NCI-H1092 (cell line): Measurements from ENCODE around the gene GCKR.
"Not testable (repeated sequence)": the region's sequence is repeated elsewhere in the genome, so short reads cannot be mapped to it uniquely, and the experiment has no call there.

Experiments used
- DNase-seq: peaks from one replicate; lab custom pipeline; 2025; lab: John Stamatoyannopoulos, UW

The GCKR gene

DNA sequence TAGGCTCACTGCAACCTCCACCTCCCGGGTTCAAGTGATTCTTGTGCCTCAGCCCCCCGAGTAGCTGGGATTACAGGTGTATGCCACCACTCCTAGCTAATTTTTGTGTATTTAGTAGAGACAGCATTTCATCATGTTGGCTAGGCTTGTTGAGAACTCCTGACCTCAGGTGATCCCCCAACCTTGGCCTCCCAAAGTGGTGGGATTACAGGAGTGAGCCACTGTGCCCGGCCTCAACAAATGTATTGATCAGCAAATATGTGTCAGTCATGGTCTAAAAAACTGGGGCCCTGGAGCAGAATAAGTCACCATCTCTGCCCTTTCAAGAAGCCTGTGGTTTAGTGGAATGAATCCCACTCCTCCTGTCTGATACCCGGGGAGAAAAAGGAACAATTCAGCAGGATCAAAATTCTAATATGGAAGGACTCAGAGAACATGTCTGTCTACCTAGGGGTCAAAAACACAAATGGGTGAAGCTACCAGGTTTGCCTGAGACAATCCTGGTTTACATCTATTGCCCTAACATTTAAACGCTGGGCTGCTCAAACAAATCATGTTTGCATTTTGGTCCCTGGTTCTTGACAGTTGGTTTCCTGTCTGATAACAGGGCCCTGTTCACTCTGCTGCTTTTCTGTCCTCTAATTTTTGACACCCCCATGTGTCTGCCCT lies 21.6 kb downstream of the GCKR start:
- DNase-seq: no peak

DNA sequence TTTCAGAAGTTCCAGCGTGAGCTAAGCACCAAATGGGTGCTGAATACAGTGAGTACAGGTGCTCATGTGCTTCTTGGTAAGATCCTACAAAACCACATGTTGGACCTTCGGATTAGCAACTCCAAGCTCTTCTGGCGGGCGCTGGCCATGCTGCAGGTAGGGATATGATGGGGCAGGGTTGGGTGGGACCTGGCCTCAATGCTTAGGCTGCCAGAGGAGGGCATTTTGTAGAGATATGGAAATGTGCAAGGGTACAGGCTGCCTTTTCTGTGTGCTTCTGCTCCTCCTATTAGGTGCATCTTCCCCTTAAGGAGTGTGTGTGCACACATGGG lies 22.1 kb downstream of the GCKR start:
- DNase-seq: no peak

DNA sequence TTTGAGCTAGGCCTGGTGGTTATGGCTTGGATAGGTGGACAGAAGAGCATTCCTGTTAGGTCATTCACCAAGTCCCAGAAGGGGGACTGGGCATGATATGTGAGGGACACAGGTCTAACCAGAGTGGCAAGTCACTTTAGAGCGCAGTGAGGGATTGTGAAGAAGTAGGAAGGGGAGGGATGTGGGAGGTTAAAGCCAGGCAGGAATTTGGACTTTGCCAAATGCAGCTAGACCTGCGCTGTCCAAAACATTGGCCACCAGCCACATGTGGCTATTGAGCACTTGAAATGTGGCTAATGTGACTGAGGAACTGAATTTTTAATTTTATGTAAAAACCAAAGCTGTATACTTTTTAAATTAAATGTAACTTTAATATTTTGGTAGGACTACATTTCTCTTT lies 23.7 kb downstream of the GCKR start:
- no peak for DNase-seq

DNA sequence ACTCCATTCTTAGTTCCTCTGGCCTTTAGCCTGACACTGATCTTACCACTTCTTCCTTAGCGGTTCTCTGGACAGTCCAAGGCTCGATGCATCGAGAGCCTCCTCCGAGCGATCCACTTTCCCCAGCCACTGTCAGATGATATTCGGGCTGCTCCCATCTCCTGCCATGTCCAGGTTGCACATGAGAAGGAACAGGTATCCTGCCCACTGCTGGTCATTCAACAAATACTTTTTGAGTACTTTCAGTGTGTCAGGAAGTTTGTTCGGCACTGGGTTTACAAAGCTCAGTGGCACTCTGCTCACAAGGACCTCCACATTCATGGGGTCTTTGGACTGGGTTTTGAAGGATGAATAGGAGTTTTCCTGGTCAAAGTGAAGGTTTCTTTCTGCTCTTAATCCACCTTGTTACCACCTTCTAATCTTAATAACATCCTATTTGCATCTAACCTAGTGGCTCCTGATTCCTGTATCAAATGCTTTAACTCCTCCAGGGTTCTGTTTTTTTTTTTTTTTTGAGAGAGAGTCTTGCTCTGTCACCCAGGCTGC lies 25.8 kb downstream of the GCKR start:
- no peak for DNase-seq

DNA sequence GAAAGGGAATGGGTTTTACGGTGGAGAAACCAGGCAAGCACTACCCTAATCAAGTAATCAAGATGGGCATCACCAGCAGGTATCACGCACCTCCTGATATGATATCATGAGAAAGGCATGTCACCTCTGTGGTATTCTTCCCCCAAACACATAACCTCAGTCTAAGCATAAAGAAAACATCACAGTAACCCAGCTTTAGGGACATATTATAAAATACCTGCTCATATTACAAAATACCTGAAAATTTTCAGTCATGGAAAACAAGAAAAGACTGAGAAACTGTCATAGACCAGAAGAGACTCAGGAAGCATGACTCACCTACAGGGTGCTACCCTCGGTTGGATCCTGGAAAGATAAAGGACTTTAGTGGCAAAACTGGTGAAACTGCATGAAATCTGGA lies 30.5 kb downstream of the GCKR start:
- no peak for DNase-seq

DNA sequence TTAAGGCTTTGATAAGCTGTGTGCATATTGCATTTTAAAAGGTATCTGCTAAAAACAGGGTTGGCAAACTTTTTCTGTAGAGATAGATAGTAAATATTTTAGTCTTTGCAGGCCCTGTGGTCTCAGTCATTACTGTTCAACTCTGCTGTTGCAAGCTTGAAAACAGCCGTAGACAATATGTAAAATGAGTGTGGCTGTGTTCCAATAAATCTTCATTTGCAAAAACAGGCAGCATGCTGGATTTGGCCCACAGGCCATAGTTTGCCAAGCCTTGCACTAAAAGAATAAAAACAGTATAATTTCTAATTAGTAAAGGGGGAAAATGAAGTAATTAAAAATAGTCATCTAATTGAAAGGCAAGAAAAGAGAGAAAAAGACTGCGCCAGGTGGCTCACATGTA lies 35.3 kb downstream of the GCKR start:
- DNase-seq: no peak

DNA sequence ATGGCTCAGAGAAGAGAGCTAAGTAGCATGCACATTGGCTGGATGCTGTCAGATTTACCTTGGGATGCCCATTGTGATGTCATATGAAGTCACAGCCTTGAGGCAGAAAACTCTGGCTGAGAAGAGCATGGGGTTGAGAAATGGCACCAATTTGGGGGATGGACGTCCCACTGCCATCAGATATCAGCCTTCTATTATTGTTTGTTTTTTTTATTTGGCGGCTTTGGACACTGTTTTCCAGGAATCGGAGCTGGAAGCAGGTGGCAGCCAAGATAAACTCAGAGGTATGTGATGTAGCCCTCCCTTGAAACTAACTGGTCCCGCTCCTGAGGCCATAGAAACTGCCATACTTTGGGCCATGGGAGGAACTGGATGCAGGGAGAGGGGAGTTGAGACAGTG lies 40.6 kb downstream of the GCKR start:
- no peak for DNase-seq

DNA sequence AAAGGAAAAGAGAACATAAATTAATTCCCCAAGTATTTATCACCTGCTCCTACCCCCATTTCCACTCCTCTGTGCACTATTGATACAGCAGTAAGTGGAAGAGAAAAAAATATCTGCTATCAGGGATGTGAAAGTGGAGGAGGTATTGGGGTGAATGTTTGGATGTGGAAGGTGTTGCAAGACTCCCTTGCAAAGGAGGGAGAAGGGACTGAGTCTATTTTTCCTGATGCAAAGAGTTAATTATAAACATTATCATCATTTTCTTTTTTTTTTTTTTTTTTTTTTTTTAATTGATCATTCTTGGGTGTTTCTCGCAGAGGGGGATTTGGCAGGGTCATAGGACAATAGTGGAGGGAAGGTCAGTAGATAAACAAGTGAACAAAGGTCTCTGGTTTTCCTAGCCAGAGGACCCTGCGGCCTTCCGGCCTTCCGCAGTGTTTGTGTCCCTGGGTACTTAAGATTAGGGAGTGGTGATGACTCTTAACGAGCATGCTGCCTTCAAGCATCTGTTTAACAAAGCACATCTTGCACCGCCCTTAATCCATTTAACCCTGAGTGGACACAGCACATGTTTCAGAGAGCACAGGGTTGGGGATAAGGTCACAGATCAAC lies 42.3 kb downstream of the GCKR start:
- not testable (repeated sequence) for DNase-seq

DNA sequence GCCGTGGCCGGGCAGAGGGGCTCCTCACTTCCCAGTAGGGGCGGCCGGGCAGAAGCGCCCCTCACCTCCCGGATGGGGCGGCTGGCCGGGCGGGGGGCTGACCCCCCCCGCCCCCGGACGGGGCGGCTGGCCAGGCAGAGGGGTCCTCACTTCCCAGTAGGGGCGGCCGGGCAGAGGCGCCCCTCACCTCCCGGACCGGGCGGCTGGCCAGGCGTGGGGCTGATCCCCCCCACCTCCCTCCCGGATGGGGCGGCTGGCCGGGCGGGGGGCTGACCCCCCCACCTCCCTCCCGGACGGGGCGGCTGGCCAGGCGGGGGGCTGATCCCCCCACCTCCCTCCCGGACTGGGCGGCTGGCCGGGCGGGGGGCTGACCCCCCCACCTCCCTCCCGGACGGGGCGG lies 43.0 kb downstream of the GCKR start:
- not testable (repeated sequence) for DNase-seq

DNA sequence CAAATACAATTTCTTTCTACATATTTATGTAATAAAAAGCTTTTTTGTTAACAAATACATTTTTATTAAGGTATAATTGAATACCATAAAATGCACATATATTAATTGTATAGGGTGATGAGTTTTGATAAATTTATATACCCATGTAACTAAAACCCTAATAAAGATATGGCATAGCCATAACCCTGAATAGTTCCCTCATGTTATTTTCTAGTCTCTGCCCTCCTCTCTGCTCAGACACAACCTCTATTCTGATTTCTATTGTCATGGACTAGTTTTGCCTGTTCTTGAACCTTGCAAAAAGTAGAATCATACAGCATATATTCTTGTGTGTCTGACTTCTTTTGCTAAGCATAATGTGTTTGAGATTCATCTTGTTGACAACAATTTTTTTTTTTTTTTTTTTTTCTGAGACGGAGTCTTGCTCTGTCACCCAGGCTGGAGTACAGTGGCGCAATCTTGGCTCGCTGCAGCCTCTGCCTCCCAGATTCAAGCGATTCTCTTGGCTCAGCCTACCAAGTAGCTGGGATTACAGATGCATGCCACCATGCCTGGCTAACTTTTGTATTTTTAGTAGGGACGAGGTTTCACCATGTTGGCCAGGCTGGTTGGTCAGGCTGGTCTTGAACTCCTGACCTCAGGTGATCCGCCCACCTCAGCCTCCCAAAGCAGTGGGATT lies 47.6 kb downstream of the GCKR start:
- no peak for DNase-seq

DNA sequence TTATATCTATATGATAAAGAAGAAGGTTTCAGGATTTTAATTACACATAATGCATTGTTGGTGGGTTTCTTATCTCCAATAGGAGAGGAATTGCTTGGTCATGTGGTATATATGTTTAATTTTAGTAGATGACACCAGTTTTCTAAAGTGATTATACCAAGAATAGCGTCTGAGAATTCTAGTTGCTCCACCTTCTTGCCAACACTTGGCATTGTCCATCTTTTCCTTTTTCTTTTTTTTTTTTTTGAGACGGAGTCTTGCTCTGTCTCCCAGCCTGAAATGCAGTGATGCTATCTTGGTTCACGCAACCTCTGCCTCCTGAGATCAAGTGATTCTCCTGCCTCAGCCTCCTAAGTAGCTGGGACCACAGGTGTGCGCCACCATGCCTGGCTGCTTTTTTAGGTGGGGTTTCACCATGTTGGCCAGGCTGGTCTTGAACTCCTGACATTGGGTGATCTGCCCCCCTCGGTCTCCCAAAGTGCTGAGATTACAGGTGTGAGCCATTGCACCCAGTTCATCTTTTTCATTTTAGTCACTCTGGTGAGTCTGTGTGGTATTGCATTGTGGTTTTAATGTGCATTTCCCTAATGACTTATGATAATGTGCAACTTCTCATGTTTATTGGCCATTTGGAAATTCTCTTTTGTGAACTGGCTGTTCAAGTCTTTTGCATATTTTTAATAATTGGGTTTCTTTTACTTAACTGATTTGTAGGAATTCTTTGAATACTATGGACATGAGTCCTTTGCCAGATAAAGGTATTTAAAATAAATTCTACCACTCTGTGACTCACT lies 48.9 kb downstream of the GCKR start:
- DNase-seq: no peak

DNA sequence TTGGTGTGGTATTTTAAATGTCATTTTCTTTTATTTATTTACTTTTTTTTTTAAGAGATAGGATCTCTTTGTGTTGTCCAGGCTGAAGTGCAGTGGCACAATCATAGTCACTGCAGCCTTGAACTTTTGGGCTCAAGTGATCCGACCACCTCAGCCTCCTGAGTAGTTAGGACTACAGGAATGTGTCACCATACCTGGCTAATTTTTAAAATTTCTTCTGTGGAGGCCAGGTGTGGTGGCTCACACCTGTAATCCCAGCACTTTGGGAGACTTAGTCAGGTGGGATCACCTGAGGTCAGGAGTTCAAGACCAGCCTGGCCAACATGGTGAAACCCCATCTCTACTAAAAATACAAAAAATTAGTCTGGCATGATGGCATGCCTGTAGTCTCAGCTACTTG lies 52.7 kb downstream of the GCKR start:
- DNase-seq: no peak

DNA sequence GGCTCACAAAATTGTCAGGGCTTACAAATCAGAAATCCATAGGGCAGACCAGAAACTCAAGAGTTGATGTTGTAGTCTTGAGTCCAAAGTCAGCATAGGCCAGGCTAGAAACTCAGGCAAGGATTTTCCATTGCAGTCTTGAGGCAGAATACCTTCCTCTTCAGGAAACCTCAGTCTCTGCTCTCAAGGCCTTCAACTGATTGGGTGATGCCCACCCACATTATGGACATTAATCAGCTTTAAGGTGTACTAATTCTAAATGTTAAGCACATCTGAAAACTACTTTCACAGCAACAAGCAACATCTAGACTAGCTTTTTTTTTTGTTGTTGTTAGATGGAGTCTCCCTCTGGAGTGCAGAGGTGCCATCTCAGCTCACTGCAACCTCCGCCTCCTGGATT lies 54.9 kb downstream of the GCKR start:
- DNase-seq: no peak

DNA sequence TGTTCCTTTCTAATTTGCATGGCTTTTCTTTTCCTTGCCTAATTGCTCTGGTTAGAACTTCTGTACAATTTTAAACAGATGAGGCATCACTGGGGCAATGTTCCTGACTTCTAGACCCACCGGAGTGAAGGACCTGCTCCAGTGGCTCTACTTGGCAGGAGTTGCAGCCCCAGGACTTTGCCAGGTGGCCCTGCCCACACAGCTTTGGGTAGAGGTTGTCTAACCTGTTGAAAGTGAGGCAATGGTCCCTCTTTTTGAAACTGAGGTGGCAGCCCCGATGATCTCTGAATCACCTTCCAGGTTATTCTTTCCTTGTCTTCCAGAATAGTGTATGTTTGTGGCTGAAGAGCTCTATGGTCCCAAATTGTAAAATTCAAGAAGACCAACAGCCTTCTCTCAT lies 56.3 kb downstream of the GCKR start:
- no peak for DNase-seq

DNA sequence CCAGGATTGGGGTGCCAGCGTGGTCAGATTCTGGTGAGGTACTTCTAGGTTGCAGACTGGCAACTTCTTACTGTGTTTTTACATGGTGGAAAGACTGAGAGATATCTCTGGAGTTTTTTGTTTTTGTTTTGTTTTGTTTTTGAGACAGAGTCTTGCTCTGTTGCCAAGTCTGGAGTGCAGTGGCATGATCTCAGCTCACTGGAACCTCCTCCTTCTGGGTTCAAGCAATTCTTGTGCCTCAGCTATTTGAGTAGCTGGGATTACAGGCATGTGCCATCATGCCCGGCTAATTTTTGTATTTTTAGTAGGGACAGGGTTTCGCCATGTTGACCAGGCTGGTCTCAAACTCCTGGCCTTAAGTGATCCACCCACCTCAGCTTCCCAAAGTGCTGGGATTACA lies 57.8 kb downstream of the GCKR start:
- DNase-seq: not testable (repeated sequence)

DNA sequence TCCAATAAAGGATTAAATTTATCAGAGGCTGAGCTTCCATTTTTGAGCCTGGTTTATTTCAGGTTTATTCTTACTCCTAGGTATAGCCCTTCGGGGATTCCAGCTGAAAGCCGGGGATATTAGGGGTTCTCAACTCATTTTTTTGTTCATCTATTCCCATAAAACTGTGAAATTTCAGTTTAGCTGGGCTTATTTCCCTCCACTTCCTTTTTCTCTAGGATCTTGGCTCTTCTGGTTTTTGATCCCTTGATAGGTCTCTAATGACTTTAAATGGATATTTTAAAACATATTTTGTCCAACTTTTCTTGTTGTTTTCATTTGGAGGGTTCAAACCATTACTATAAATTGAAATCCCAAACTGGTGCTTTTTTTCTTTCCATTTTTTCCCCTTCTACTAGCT lies 62.6 kb downstream of the GCKR start:
- no peak for DNase-seq

DNA sequence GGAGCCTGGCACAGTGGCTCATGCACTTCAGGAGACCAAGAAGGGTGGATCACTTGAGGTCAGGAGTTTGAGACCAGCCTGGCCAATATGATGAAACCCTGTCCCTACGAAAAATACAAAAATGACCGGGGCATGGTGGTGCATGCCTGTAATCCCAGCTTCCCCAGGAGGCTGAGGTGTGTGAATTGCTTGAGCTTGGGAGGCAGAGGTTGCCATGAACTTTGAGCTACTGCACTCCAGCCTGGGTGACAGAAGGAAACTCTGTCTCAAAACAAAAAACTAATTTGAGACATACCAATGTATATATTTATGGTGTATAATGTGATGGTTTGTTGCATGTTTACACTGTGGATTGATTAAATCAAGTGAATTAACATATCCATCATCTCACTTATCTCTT lies 64.4 kb downstream of the GCKR start:
- no peak for DNase-seq

DNA sequence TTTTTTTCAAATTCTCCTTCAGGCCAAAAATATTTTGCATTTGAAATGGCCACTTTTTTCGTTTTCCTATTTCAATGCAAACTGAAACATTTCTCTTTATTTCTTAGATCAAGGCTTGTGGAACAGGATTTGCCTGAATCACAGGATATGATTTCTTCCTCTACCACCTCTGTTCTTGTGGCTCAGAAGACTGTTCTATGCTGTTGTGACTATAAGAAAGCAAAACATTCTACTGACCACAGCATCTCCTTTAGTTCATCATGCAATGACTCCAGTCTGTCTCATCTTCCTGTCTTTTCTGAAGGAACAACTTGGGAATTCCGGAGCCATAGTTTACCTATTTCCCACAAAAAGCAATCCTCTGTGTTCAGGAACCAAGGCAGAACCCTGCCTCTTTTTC lies 70.0 kb downstream of the GCKR start:
- no peak for DNase-seq

DNA sequence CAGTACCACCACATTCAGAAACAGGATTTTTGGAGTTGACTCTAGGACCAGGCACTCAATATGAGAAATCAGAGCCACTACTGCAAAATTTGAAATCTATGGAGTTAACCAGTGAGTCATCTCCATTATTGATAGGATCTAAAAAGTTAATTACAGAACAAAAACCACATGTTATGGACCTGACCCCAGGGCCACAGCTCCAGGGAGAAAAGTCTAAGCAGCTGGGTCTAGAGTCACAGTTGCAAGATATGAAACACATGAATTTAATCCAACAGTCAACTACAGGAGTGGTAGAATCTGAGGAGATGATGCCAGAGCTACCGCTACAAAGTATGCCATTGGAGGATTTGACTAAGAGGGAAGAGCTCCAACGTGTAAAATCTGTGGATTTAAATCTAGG lies 72.8 kb downstream of the GCKR start:
- no peak for DNase-seq

DNA sequence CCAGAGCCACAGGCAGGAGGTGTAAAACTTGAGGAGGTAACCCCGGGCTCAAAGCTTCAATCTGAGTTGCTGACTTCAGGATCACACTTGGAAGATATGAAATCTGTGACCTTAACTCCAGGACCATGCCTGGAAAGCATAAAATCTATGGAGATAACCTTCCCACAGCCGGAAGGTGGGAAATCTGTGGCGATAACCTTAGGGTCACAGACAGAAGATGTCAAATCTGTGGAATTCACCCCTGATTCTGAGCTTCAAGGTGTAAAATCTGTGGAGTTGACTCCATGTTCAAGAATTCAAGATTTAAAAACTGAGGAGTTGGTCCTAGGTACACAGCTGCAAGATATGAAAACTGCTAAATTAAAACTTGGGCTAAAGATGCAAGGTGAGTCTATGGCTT lies 74.6 kb downstream of the GCKR start:
- DNase-seq: no peak

DNA sequence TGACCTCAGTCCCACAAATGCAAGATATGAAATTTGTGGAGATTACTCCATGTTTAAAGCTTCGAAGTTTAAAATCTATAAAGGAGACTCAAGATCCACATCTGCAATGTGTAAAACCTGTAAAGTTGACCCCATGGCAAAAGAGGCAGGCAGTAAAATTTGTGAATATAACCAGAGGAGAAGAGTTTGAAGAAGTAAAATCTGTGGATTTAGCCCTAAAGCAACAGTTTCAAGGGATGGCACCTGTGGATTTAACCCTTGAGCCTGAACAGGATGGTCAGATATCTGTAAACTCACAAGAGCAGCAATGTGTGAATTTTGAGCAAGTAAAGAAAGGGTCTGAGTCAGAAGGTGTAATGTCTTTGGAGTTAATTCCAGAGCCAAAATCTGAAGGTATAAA lies 75.0 kb downstream of the GCKR start:
- no peak for DNase-seq

DNA sequence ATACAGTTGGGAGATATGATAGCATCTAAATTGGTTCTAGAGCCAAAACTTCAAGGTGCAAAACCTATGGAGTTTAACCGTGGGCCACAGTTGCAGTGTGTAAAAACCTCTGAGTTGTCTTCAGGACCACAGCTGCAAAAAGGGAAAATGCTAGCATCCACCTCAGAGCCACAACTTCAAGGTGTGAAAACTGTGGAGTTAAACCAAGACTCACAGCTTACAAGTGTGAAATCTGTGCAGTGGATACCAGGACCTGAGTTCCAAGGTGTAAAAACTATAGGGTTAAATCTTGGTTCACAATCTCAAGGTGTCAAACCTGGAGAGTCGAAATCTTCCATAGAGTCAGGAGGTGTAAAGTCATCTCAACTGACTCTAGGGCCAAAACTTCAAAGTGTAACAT lies 75.8 kb downstream of the GCKR start:
- DNase-seq: no peak

DNA sequence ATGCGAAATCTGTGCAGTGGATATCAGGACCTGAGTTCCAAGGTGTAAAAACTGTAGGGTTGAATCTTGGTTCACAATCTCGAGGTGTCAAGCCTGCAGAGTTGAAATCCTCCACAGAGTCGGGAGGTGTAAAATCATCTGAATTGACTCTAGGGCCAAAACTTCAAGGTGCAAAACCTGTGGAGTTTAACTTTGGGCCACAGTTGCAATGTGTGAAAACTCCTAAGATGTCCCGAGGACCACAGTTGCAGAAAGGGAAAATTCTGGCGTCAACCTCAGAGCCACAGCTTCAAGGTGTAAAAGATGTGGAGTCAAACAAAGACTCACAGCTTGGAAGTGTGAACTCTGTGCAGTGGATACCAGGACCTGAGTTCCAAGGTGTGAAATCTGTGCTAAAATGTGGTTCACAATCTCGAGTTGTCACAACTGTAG lies 76.4 kb downstream of the GCKR start:
- DNase-seq: no peak
